ENCODE results near the gene HM13.

DNA sequence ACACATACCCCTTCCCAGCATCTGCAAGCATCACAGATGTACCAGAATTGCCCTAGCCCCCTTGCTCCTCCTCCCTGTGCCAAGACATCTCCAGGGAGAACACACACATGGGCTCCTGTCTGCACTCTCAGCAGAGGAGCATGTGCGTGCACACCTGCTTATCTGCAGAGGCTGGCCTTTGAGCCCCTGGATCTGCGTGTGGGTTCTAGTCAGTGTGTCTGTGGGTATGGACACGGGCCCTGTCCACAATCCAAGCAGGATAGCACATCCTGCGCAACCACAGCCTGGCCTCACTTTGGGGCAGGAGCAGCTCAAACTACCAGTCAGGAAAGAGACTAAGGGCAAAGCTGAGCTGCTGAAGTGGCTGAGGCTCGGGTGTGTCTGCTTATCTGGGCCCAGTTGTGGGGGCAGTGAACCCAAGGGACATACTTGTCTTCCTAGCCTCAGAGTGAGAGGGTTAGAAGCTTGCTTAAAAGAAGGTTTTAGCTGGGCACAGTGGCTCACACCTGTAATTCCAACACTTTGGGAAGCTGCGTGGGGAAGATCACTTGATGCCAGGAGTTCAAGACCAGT is 41.0 kb downstream of the HM13 start:
- TF ChIP-seq, protein P1, sequence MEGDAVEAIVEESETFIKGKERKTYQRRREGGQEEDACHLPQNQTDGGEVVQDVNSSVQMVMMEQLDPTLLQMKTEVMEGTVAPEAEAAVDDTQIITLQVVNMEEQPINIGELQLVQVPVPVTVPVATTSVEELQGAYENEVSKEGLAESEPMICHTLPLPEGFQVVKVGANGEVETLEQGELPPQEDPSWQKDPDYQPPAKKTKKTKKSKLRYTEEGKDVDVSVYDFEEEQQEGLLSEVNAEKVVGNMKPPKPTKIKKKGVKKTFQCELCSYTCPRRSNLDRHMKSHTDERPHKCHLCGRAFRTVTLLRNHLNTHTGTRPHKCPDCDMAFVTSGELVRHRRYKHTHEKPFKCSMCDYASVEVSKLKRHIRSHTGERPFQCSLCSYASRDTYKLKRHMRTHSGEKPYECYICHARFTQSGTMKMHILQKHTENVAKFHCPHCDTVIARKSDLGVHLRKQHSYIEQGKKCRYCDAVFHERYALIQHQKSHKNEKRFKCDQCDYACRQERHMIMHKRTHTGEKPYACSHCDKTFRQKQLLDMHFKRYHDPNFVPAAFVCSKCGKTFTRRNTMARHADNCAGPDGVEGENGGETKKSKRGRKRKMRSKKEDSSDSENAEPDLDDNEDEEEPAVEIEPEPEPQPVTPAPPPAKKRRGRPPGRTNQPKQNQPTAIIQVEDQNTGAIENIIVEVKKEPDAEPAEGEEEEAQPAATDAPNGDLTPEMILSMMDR (IDR thresholded peaks at IDR 0.05) = no peak
- no peak for TF ChIP-seq POLR2AphosphoS5 (IDR thresholded peaks at IDR 0.05)
